ENCODE measurements around the gene MAPKAP1. TPM values are rescaled to one million over a fixed set of nuclear protein-coding genes. Genes with fewer than 3 reads are reported as not detected.
A peak's percentile ranks its signal among the peaks of the same experiment; 100 is the strongest.

The MAPKAP1 gene
- total and polyA plus RNA-seq, 9 of the 15 experiments (the other 6 are each of a cell fraction or from before 2014, with no cell fraction given), result 2.6 to 82.1 (median 61.1) TPM

GRCh38 chr9:125407974-125408900 is 298.8 kb downstream of the MAPKAP1 start (continued):
- TF ChIP-seq ZNF395 (CRISPR knock-in tag; IDR thresholded peaks at IDR 0.05) (no peak), TCF3 (CRISPR knock-in tag; IDR thresholded peaks at IDR 0.05) (no peak), TAL1 (IDR thresholded peaks at IDR 0.05) (no peak), SIN3B (IDR thresholded peaks at IDR 0.05; ENCODE audit: low read depth) (0 out of 2 replicates have a peak, but pooled peaks have one; percentile 21), POLR2B (IDR thresholded peaks at IDR 0.05; ENCODE audit: low read depth, partially characterized antibody) (no peak), SIRT6 (IDR thresholded peaks at IDR 0.05; ENCODE audit: low read depth, low read length) (no peak), TAF1 (IDR thresholded peaks at IDR 0.05; ENCODE audit: control insufficient read depth, extremely low read depth, insufficient read depth, low read length, severe bottlenecking) (peak; percentile 10), NCOA4 (IDR thresholded peaks at IDR 0.05; ENCODE audit: partially characterized antibody) (no peak), ZFPM2 (CRISPR knock-in tag; IDR thresholded peaks at IDR 0.05) (no peak), TEAD2 (tag; IDR thresholded peaks at IDR 0.05) (no peak), ZNF41 (CRISPR knock-in tag; conservative IDR thresholded peaks at IDR 0.05) (no peak), E2F3 (CRISPR knock-in tag; IDR thresholded peaks at IDR 0.05) (no peak), PHB2 (IDR thresholded peaks at IDR 0.05; ENCODE audit: low read depth) (no peak), PHF8 (IDR thresholded peaks at IDR 0.05; ENCODE audit: borderline replicate concordance, low read length) (peak; percentile 30; the same call in 1 of the 2 replicates), SMARCA5 (IDR thresholded peaks at IDR 0.05) (no peak), MXI1 (IDR thresholded peaks at IDR 0.05; ENCODE audit: low read depth, low read length) (no peak), FOXA3 (CRISPR knock-in tag; conservative IDR thresholded peaks at IDR 0.05 in 1 of 2, IDR thresholded peaks at IDR 0.05 in 1 of 2) (no peak), NFATC3 (IDR thresholded peaks at IDR 0.05) (no peak)
- TF ChIP-seq, protein P1, sequence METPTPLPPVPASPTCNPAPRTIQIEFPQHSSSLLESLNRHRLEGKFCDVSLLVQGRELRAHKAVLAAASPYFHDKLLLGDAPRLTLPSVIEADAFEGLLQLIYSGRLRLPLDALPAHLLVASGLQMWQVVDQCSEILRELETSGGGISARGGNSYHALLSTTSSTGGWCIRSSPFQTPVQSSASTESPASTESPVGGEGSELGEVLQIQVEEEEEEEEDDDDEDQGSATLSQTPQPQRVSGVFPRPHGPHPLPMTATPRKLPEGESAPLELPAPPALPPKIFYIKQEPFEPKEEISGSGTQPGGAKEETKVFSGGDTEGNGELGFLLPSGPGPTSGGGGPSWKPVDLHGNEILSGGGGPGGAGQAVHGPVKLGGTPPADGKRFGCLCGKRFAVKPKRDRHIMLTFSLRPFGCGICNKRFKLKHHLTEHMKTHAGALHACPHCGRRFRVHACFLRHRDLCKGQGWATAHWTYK (CRISPR knock-in tag; IDR thresholded peaks at IDR 0.05), result no peak
- TF ChIP-seq, protein P2, sequence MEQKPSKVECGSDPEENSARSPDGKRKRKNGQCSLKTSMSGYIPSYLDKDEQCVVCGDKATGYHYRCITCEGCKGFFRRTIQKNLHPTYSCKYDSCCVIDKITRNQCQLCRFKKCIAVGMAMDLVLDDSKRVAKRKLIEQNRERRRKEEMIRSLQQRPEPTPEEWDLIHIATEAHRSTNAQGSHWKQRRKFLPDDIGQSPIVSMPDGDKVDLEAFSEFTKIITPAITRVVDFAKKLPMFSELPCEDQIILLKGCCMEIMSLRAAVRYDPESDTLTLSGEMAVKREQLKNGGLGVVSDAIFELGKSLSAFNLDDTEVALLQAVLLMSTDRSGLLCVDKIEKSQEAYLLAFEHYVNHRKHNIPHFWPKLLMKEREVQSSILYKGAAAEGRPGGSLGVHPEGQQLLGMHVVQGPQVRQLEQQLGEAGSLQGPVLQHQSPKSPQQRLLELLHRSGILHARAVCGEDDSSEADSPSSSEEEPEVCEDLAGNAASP (IDR thresholded peaks at IDR 0.05), result no peak
- TF ChIP-seq, protein P3, sequence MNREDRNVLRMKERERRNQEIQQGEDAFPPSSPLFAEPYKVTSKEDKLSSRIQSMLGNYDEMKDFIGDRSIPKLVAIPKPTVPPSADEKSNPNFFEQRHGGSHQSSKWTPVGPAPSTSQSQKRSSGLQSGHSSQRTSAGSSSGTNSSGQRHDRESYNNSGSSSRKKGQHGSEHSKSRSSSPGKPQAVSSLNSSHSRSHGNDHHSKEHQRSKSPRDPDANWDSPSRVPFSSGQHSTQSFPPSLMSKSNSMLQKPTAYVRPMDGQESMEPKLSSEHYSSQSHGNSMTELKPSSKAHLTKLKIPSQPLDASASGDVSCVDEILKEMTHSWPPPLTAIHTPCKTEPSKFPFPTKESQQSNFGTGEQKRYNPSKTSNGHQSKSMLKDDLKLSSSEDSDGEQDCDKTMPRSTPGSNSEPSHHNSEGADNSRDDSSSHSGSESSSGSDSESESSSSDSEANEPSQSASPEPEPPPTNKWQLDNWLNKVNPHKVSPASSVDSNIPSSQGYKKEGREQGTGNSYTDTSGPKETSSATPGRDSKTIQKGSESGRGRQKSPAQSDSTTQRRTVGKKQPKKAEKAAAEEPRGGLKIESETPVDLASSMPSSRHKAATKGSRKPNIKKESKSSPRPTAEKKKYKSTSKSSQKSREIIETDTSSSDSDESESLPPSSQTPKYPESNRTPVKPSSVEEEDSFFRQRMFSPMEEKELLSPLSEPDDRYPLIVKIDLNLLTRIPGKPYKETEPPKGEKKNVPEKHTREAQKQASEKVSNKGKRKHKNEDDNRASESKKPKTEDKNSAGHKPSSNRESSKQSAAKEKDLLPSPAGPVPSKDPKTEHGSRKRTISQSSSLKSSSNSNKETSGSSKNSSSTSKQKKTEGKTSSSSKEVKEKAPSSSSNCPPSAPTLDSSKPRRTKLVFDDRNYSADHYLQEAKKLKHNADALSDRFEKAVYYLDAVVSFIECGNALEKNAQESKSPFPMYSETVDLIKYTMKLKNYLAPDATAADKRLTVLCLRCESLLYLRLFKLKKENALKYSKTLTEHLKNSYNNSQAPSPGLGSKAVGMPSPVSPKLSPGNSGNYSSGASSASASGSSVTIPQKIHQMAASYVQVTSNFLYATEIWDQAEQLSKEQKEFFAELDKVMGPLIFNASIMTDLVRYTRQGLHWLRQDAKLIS (CRISPR knock-in tag; IDR thresholded peaks at IDR 0.05), result no peak

All from K562 (cell line).